ENCODE results near the gene PTH.

Gene PTH

GRCh38 chr11:13495929-13496328, at the start of gene PTH:
TSS of gene PTH (minus strand) at chr11:13495997. CDS start at chr11:13492855, 3,142 bp downstream.
- DNase-seq = no peak

GRCh38 chr11:13538044-13538443, 42.2 kb upstream of the PTH start:
- DNase-seq = no peak

- DNase-seq = no peak
Observed at GRCh38 chr11:13535819-13536218, 40.0 kb upstream of the PTH start.

GRCh38 chr11:13534358-13534757, 38.6 kb upstream of the PTH start:
- no peak for DNase-seq

GRCh38 chr11:13525257-13525656, 29.5 kb upstream of the PTH start:
- no peak for DNase-seq

GRCh38 chr11:13503393-13503792, 7.6 kb upstream of the PTH start:
- no peak for DNase-seq

- DNase-seq = no peak
Observed at GRCh38 chr11:13502492-13502891, 6.7 kb upstream of the PTH start.

GRCh38 chr11:13494051-13494450, 1.7 kb downstream of the PTH start:
- no peak for DNase-seq

- DNase-seq = no peak
Observed at GRCh38 chr11:13487661-13488030, 8.2 kb downstream of the PTH start.

GRCh38 chr11:13486926-13487660, 8.7 kb downstream of the PTH start:
- DNase-seq = no peak

- no peak for DNase-seq
Observed at GRCh38 chr11:13480198-13480597, 15.6 kb downstream of the PTH start.

GRCh38 chr11:13479688-13480087, 16.1 kb downstream of the PTH start:
- no peak for DNase-seq

GRCh38 chr11:13475091-13475490, 20.7 kb downstream of the PTH start:
- no peak for DNase-seq

- DNase-seq = no peak
Observed at GRCh38 chr11:13473013-13473722, 22.6 kb downstream of the PTH start.

GRCh38 chr11:13468750-13469149, 27.0 kb downstream of the PTH start:
- no peak for DNase-seq

GRCh38 chr11:13465909-13466371, 29.9 kb downstream of the PTH start:
- DNase-seq = peak; percentile 50

GRCh38 chr11:13463779-13464290, 32.0 kb downstream of the PTH start:
- no peak for DNase-seq

GRCh38 chr11:13462901-13463778, 32.7 kb downstream of the PTH start, which contains the start of gene BTBD10:
TSS of gene BTBD10 (minus strand) at chr11:13463222. CDS start at chr11:13445124, 18,098 bp downstream.
- peak; percentile 93 for DNase-seq

- DNase-seq = peak; percentile 39
Observed at GRCh38 chr11:13462311-13462900, 33.4 kb downstream of the PTH start.

GRCh38 chr11:13461291-13461690, 34.5 kb downstream of the PTH start:
- no peak for DNase-seq

- DNase-seq = no peak
Observed at GRCh38 chr11:13450832-13451397, 44.9 kb downstream of the PTH start.

GRCh38 chr11:13449522-13449921, 46.3 kb downstream of the PTH start:
- no peak for DNase-seq
